K562 (cell line): Measurements from ENCODE around the gene BIN1. TPM values are rescaled to one million over a fixed set of nuclear protein-coding genes. Genes with fewer than 3 reads are reported as not detected.
A peak's percentile ranks its signal among the peaks of the same experiment; 100 is the strongest.

Experiments used
- BRD9 ChIP-seq: fragments of 450-650 bp; IDR thresholded peaks from 2 replicates; pipeline ENCODE4 v1.6.1; 2018; ENCODE audit warnings: low read depth; ENCODE audit not compliant: partially characterized antibody
- CSDE1 ChIP-seq, 2 experiments: fragments of 450-650 bp; IDR thresholded peaks; 2 replicates each; pipeline ENCODE4 v1.6.1; 2016; ENCODE audit warnings: mild to moderate bottlenecking in 1 of 2
- CTBP1 ChIP-seq: fragments of 450-650 bp; IDR thresholded peaks from 2 replicates; pipeline ENCODE4 v1.6.1; 2016; ENCODE audit warnings: borderline replicate concordance
- DMBX1 ChIP-seq: fragments of 250-450 bp; sonication (Bioruptor Pico); IDR thresholded peaks from 2 replicates; pipeline ENCODE4 v1.8.0; 2022; ENCODE audit warnings: inconsistent platforms, mild to moderate bottlenecking, moderate library complexity, borderline replicate concordance
- EP400 ChIP-seq: fragments of 450-650 bp; IDR thresholded peaks from 2 replicates; pipeline ENCODE4 v1.6.1; 2017; ENCODE audit warnings: antibody characterized with exemption, mild to moderate bottlenecking, moderate library complexity
- KAT7 ChIP-seq: sonication (generic); formaldehyde crosslinking; IDR thresholded peaks from 2 replicates; pipeline ENCODE4 v1.8.0; 2022; ENCODE audit warnings: missing genetic modification reagents, mild to moderate bottlenecking, borderline replicate concordance
- KDM1A ChIP-seq, 2 experiments: fragments of 450-650 bp; IDR thresholded peaks; 2 replicates each; pipeline ENCODE4 v1.6.1; 2016; ENCODE audit warnings: mild to moderate bottlenecking in 2 of 2
- MYC ChIP-seq, 2 experiments: fragments of 250-450 bp in 1 of 2; sonication (Bioruptor Pico) in 1 of 2; IDR thresholded peaks; 2 replicates each; pipeline versions ENCODE4 v1.5.1 to v1.6.1; 2012 to 2021; ENCODE audit warnings: low read depth in 2 of 2, borderline replicate concordance in 1 of 2, improper control_type of control experiment in 1 of 2, low read length in 1 of 2, mild to moderate bottlenecking in 1 of 2, moderate library complexity in 1 of 2
- POLR2AphosphoS2 ChIP-seq: IDR thresholded peaks from 2 replicates; pipeline ENCODE4 v1.6.1; 2012; ENCODE audit warnings: low read length, improper control_type of control experiment
- POLR3G ChIP-seq: IDR thresholded peaks from 2 replicates; pipeline ENCODE4 v1.6.1; 2011; ENCODE audit not compliant: insufficient read length, insufficient replicate concordance; ENCODE audit errors: extremely low read depth
- RBBP5 ChIP-seq: fragments of 200-600 bp; sonication (generic); IDR thresholded peaks from 2 replicates; pipeline ENCODE4 v1.6.1; 2012; ENCODE audit warnings: borderline replicate concordance, mild to moderate bottlenecking, low read length, control low read depth, inconsistent platforms; ENCODE audit not compliant: insufficient read depth, poor library complexity, severe bottlenecking
- RERE ChIP-seq: sonication (generic); formaldehyde crosslinking; IDR thresholded peaks from 2 replicates; pipeline ENCODE4 v1.8.0; 2023; ENCODE audit warnings: missing genetic modification reagents, mild to moderate bottlenecking, borderline replicate concordance
- SREBF1 ChIP-seq: fragments of 150-350 bp; IDR thresholded peaks from 2 replicates; pipeline ENCODE4 v1.6.1; 2014; ENCODE audit warnings: antibody characterized with exemption, low read depth, low read length, borderline replicate concordance
- TAF7 ChIP-seq: fragments of 450-650 bp; IDR thresholded peaks from 2 replicates; pipeline ENCODE4 v1.6.1; 2016; ENCODE audit warnings: missing genetic modification characterization, missing compliant biosample characterization
- TCF3 ChIP-seq: sonication (generic); formaldehyde crosslinking; IDR thresholded peaks from 2 replicates; pipeline ENCODE4 v1.4.0; 2020; ENCODE audit warnings: mild to moderate bottlenecking, missing genetic modification reagents
- ZFX ChIP-seq: sonication (generic); formaldehyde crosslinking; IDR thresholded peaks from 2 replicates; pipeline ENCODE4 v1.8.0; 2022; ENCODE audit warnings: mild to moderate bottlenecking, missing genetic modification reagents, moderate library complexity
- ZNF165 ChIP-seq: fragments of 250-450 bp; sonication (Bioruptor Pico); IDR thresholded peaks from 2 replicates; pipeline ENCODE4 v1.4.0; 2020; ENCODE audit warnings: borderline replicate concordance
- polyA plus RNA-seq, 8 experiments: library from polyadenylated mRNA; depleted of rRNA in 4 of 8; stranded (reverse) in 5 of 8; unstranded in 3 of 8; fragments of >200 nt; fragmentation: Nextera tagmentation in 2 of 8; fragmentation: Illumina TruSeq in 1 of 8; extraction: Ambion mirVana in 2 of 8; extraction: Trizol in 1 of 8; gene quantifications; 2 replicates each; pipeline versions ENCODE4 v1.2.1 to v1.2.3, GENCODE V29; 2011 to 2014; ENCODE audit warnings: inconsistent platforms in 1 of 8, missing spikeins in 1 of 8
- total RNA-seq, 7 experiments: library from RNA; depleted of rRNA in 6 of 7; stranded (reverse); fragments of >200 nt in 6 of 7; fragmentation: Illumina TruSeq in 2 of 7; extraction: Trizol in 2 of 7; gene quantifications; 2 replicates each; pipeline versions ENCODE4 v1.2.1 to v1.2.3, GENCODE V29; 2011 to 2021; ENCODE audit warnings: low replicate concordance in 1 of 7
- TF ChIP-seq, protein P1 (sequence below): fragments of 450-650 bp; IDR thresholded peaks from 2 replicates; pipeline ENCODE4 v1.6.1; 2016
- TF ChIP-seq, protein P2 (sequence below), 3 experiments: IDR thresholded peaks in 2 of 3; conservative IDR thresholded peaks in 1 of 3; 2 replicates each; pipeline ENCODE4 v1.5.1; 2011 to 2012; ENCODE audit warnings: low read length in 3 of 3, mild to moderate bottlenecking in 3 of 3, control low read depth in 2 of 3, improper control_type of control experiment in 1 of 3, inconsistent platforms in 1 of 3, low read depth in 1 of 3, mixed read lengths in 1 of 3, moderate library complexity in 1 of 3; ENCODE audit not compliant: insufficient read depth in 2 of 3

Gene BIN1
- total and polyA plus RNA-seq, 9 of the 15 experiments (the other 6 are each of a cell fraction or from before 2014, with no cell fraction given): 0.04 to 2.8 (median 0.79) TPM; not detected in 1

GRCh38 chr2:127003070-127003800 is 103.7 kb downstream of the BIN1 start (continued):
- TF ChIP-seq TAF7 (no peak), MYC (IDR thresholded peaks at IDR 0.05; ENCODE audit: low read depth, low read length) (peak; percentile 74; the same call in 1 of the 2 replicates), MYC (CRISPR knock-in tag; IDR thresholded peaks at IDR 0.05; ENCODE audit: borderline replicate concordance, low read depth) (no peak), CSDE1 (IDR thresholded peaks at IDR 0.05) (no peak), SREBF1 (no peak), POLR3G (no peak), ZNF165 (no peak), CTBP1 (peak; percentile 66; the same call in 1 of the 2 replicates), ZFX (no peak), POLR2AphosphoS2 (no peak), KDM1A (IDR thresholded peaks at IDR 0.05) (no peak), RERE (CRISPR knock-in tag) (no peak), TCF3 (CRISPR knock-in tag) (peak; percentile 18; the same call in 1 of the 2 replicates), DMBX1 (peak; percentile 34; the same call in 1 of the 2 replicates), RBBP5 (no peak), KAT7 (CRISPR knock-in tag) (no peak), EP400 (no peak), BRD9 (no peak)
- TF ChIP-seq, protein P1, sequence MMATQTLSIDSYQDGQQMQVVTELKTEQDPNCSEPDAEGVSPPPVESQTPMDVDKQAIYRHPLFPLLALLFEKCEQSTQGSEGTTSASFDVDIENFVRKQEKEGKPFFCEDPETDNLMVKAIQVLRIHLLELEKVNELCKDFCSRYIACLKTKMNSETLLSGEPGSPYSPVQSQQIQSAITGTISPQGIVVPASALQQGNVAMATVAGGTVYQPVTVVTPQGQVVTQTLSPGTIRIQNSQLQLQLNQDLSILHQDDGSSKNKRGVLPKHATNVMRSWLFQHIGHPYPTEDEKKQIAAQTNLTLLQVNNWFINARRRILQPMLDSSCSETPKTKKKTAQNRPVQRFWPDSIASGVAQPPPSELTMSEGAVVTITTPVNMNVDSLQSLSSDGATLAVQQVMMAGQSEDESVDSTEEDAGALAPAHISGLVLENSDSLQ: peak; percentile 92
- TF ChIP-seq, protein P2, sequence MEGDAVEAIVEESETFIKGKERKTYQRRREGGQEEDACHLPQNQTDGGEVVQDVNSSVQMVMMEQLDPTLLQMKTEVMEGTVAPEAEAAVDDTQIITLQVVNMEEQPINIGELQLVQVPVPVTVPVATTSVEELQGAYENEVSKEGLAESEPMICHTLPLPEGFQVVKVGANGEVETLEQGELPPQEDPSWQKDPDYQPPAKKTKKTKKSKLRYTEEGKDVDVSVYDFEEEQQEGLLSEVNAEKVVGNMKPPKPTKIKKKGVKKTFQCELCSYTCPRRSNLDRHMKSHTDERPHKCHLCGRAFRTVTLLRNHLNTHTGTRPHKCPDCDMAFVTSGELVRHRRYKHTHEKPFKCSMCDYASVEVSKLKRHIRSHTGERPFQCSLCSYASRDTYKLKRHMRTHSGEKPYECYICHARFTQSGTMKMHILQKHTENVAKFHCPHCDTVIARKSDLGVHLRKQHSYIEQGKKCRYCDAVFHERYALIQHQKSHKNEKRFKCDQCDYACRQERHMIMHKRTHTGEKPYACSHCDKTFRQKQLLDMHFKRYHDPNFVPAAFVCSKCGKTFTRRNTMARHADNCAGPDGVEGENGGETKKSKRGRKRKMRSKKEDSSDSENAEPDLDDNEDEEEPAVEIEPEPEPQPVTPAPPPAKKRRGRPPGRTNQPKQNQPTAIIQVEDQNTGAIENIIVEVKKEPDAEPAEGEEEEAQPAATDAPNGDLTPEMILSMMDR (IDR thresholded peaks at IDR 0.05 in 2 of 3, conservative IDR thresholded peaks at IDR 0.05 in 1 of 3; ENCODE audit: insufficient read depth in 2 of 3, low read depth in 1 of 3, low read length in 3 of 3): peak; percentile 45 to 72 (median 59)
